SK-N-SH (cell line): Measurements from ENCODE around the gene GJD3.

Experiments used
- FOSL2 ChIP-seq: IDR thresholded peaks from 2 replicates; pipeline ENCODE4 v1.4.0; 2012; ENCODE audit warnings: low read depth, mild to moderate bottlenecking, moderate library complexity, borderline replicate concordance
- FOXM1 ChIP-seq: IDR thresholded peaks from 2 replicates; pipeline ENCODE4 v1.4.0; 2012; ENCODE audit warnings: low read depth, mild to moderate bottlenecking
- GATA2 ChIP-seq: sonication (generic); formaldehyde crosslinking; IDR thresholded peaks from 2 replicates; pipeline ENCODE4 v1.5.0; 2020; ENCODE audit warnings: mild to moderate bottlenecking, missing genetic modification reagents
- MXI1 ChIP-seq: IDR thresholded peaks from 2 replicates; pipeline ENCODE4 v1.6.1; 2012; ENCODE audit warnings: mild to moderate bottlenecking, low read depth, low read length, improper control_type of control experiment
- POLR2AphosphoS5 ChIP-seq: IDR thresholded peaks from 2 replicates; pipeline ENCODE4 v1.6.1; 2012; ENCODE audit warnings: low read depth, low read length
- RAD21 ChIP-seq: IDR thresholded peaks from 2 replicates; pipeline ENCODE4 v1.6.1; 2012; ENCODE audit warnings: mild to moderate bottlenecking, low read length
- RXRA ChIP-seq: IDR thresholded peaks from 2 replicates; pipeline ENCODE4 v1.4.0; 2012; ENCODE audit warnings: low read depth, mild to moderate bottlenecking, borderline replicate concordance
- TEAD4 ChIP-seq: IDR thresholded peaks from 2 replicates; pipeline ENCODE4 v1.4.0; 2012; ENCODE audit warnings: mild to moderate bottlenecking, borderline replicate concordance; ENCODE audit not compliant: insufficient read depth
- TF ChIP-seq, protein P1 (sequence below): fragments of 200-600 bp; sonication (generic); IDR thresholded peaks from 2 replicates; pipeline ENCODE4 v1.6.1; 2017; ENCODE audit warnings: antibody characterized with exemption, mild to moderate bottlenecking, moderate library complexity
- TF ChIP-seq, protein P2 (sequence below): IDR thresholded peaks from 2 replicates; pipeline ENCODE4; 2012
- TF ChIP-seq, protein P3 (sequence below): IDR thresholded peaks from 2 replicates; pipeline ENCODE4 v1.6.1; 2012; ENCODE audit warnings: mild to moderate bottlenecking, low read depth, low read length, moderate library complexity

DNA sequence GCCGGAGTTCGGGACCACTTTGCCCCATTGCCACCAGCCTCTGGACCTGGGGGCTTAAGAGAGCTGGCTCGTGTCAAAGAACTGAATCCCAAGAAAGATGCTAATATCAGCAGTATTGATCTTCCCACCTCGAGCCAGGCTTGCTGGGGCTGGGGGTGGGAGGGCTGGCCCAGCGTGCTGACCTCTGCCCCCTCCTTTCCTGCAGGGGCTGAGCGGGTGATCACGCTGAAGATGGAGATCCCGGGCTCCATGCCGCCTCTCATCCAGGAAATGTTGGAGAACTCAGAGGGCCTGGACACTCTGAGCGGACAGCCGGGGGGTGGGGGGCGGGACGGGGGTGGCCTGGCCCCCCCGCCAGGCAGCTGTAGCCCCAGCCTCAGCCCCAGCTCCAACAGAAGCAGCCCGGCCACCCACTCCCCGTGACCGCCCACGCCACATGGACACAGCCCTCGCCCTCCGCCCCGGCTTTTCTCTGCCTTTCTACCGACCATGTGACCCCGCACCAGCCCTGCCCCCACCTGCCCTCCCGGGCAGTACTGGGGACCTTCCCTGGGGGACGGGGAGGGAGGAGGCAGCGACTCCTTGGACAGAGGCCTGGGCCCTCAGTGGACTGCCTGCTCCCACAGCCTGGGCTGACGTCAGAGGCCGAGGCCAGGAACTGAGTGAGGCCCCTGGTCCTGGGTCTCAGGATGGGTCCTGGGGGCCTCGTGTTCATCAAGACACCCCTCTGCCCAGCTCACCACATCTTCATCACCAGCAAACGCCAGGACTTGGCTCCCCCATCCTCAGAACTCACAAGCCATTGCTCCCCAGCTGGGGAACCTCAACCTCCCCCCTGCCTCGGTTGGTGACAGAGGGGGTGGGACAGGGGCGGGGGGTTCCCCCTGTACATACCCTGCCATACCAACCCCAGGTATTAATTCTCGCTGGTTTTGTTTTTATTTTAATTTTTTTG lies 8.5 kb downstream of the GJD3 start:
- TF ChIP-seq, protein P1, sequence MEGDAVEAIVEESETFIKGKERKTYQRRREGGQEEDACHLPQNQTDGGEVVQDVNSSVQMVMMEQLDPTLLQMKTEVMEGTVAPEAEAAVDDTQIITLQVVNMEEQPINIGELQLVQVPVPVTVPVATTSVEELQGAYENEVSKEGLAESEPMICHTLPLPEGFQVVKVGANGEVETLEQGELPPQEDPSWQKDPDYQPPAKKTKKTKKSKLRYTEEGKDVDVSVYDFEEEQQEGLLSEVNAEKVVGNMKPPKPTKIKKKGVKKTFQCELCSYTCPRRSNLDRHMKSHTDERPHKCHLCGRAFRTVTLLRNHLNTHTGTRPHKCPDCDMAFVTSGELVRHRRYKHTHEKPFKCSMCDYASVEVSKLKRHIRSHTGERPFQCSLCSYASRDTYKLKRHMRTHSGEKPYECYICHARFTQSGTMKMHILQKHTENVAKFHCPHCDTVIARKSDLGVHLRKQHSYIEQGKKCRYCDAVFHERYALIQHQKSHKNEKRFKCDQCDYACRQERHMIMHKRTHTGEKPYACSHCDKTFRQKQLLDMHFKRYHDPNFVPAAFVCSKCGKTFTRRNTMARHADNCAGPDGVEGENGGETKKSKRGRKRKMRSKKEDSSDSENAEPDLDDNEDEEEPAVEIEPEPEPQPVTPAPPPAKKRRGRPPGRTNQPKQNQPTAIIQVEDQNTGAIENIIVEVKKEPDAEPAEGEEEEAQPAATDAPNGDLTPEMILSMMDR: no peak
- TF ChIP-seq POLR2AphosphoS5: no peak
- no peak for TF ChIP-seq FOXM1
- TF ChIP-seq RAD21: no peak
- TF ChIP-seq, protein P2, sequence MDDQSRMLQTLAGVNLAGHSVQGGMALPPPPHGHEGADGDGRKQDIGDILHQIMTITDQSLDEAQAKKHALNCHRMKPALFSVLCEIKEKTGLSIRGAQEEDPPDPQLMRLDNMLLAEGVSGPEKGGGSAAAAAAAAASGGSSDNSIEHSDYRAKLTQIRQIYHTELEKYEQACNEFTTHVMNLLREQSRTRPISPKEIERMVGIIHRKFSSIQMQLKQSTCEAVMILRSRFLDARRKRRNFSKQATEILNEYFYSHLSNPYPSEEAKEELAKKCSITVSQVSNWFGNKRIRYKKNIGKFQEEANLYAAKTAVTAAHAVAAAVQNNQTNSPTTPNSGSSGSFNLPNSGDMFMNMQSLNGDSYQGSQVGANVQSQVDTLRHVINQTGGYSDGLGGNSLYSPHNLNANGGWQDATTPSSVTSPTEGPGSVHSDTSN: no peak
- no peak for TF ChIP-seq MXI1
- TF ChIP-seq, protein P3, sequence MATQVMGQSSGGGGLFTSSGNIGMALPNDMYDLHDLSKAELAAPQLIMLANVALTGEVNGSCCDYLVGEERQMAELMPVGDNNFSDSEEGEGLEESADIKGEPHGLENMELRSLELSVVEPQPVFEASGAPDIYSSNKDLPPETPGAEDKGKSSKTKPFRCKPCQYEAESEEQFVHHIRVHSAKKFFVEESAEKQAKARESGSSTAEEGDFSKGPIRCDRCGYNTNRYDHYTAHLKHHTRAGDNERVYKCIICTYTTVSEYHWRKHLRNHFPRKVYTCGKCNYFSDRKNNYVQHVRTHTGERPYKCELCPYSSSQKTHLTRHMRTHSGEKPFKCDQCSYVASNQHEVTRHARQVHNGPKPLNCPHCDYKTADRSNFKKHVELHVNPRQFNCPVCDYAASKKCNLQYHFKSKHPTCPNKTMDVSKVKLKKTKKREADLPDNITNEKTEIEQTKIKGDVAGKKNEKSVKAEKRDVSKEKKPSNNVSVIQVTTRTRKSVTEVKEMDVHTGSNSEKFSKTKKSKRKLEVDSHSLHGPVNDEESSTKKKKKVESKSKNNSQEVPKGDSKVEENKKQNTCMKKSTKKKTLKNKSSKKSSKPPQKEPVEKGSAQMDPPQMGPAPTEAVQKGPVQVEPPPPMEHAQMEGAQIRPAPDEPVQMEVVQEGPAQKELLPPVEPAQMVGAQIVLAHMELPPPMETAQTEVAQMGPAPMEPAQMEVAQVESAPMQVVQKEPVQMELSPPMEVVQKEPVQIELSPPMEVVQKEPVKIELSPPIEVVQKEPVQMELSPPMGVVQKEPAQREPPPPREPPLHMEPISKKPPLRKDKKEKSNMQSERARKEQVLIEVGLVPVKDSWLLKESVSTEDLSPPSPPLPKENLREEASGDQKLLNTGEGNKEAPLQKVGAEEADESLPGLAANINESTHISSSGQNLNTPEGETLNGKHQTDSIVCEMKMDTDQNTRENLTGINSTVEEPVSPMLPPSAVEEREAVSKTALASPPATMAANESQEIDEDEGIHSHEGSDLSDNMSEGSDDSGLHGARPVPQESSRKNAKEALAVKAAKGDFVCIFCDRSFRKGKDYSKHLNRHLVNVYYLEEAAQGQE: no peak
- no peak for TF ChIP-seq FOSL2
- TF ChIP-seq RXRA: no peak
- no peak for TF ChIP-seq GATA2 (CRISPR knock-in tag)
- TF ChIP-seq TEAD4: no peak
